Pancreas (tissue), 10 donors: ENCODE data around the gene GJA4. TPM values are rescaled to one million over a fixed set of nuclear protein-coding genes. Genes with fewer than 3 reads are reported as not detected.

Experiments used
- ATAC-seq, 4 donors: fragments of 200-7000 bp; cut with Tn5 transposase; one replicate each; pipeline versions ENCODE4 v1.8.0 to v1.9.1; 2020; ENCODE audit warnings: mild to moderate bottlenecking in 4 of 4, moderate library complexity in 4 of 4
- DNase-seq, 6 donors: peaks; one replicate each; pipeline ENCODE4 v3.0.0-alpha.2; 2020
- FAIRE-seq: peaks from 2 replicates; lab custom pipeline; 2012; peaks lifted over from hg19 to GRCh38; lab: Jason Lieb, UNC
- H3K27ac ChIP-seq, 4 donors: fragments of 200-600 bp; sonication (generic); 1 replicate in 3 of 4; 2 replicates in 1 of 4; pipeline versions ENCODE4 v1.5.0 to v1.8.0; 2020
- H3K27me3 ChIP-seq, 4 donors: fragments of 200-600 bp; one replicate each; pipeline ENCODE4 v1.8.0; 2021
- H3K36me3 ChIP-seq, 3 donors: fragments of 200-600 bp; sonication (generic) in 1 of 3; one replicate each; pipeline versions ENCODE4 v1.5.0 to v1.8.0; 2020 to 2021
- H3K4me1 ChIP-seq, 3 donors: fragments of 200-600 bp; one replicate each; pipeline ENCODE4 v1.8.0; 2021
- H3K4me3 ChIP-seq, 4 donors: fragments of 200-600 bp; sonication (generic) in 2 of 4; one replicate each; pipeline versions ENCODE4 v1.5.0 to v1.8.0; 2020 to 2021
- H3K9me3 ChIP-seq, 4 donors: fragments of 200-600 bp; one replicate each; pipeline ENCODE4 v1.8.0; 2021
- CTCF ChIP-seq, 4 donors: fragments of 200-600 bp; sonication (generic) in 3 of 4; IDR thresholded peaks; one replicate each; pipeline versions ENCODE4 v1.5.0 to v1.8.0; 2021; ENCODE audit warnings: antibody characterized with exemption in 4 of 4
- WGBS, 2 donors: extraction: QIAGEN DNeasy Blood & Tissue Kit; methylation state at CpG; one replicate each; pipeline ENCODE4 v1.1.7; 2013; 5-methylcytosine and 5-hydroxymethylcytosine counted together
- intact Hi-C, 3 donors: fragments of 100-400 bp; cut with DNase I; formaldehyde crosslinking; loops; one replicate each; pipeline versions ENCODE4 v1.11.1 to v1.14.2; 2022
- polyA plus RNA-seq, 2 donors: library from polyadenylated mRNA; stranded (reverse); fragments of 200-250 nt; gene quantifications; one replicate each; pipeline ENCODE4 v1.2.3, GENCODE V29; 2013
- total RNA-seq, 6 donors: library from RNA; stranded (reverse); fragmentation: NEBNext Ultra II Directional in 4 of 6; extraction: Animal tissue kit (Norgen Biotek cat#: 25700) in 4 of 6; gene quantifications; one replicate each; pipeline versions ENCODE4 v1.2.1 to v1.2.4, GENCODE V29; 2021 to 2023
- donor health status: healthy with polysubstance abuse.
- donor health status: DM: no; HTN: no; CAD: no; lungs with moderate emphysema.
- donor health status: DM: no; HTN: no; CAD: no.
- donor health status: control.
- donor health status: control.
- donor health status: Bipolar disorder and iron deficiency.
- donor health status: DM: yes; HTN: yes; CAD: no.
- donor health status: DM: no; HTN: no; CAD: no.
- donor health status: DM: no; HTN: no; CAD: no.
- donor health status: DM: yes; HTN: yes; CAD: no.

GJA4 gene
- total and polyA plus RNA-seq, 8 donors = 1.1 to 6.7 (median 1.6) TPM

GRCh38 chr1:34779526-34779925, 13.3 kb upstream of the GJA4 start:
- DNase-seq (no peak), FAIRE-seq (no peak), ATAC-seq (no peak)
- no peak for TF ChIP-seq CTCF (IDR thresholded peaks at IDR 0.05)
- 76 to 85% methylated on average over 5 of the region's 5 CpGs for WGBS, 2 donors
- Histone ChIP-seq H3K27me3 (no peaks in the 10 kb centered on the region), H3K9me3 (no peaks in the 10 kb centered on the region), H3K27ac (no peak overlapping the region), H3K4me1 (peaks cover 0 to 13% (median 5%) of the 10 kb centered on the region in 3 donors), H3K4me3 (no peak overlapping the region), H3K36me3 (no peaks in the 10 kb centered on the region)
- intact Hi-C loops = no loop called here

GRCh38 chr1:34779962-34780361, 12.8 kb upstream of the GJA4 start:
- Histone ChIP-seq H3K4me1 (peaks cover 0 to 13% (median 5%) of the 10 kb centered on the region in 3 donors), H3K9me3 (no peaks in the 10 kb centered on the region), H3K4me3 (no peak overlapping the region), H3K27me3 (no peaks in the 10 kb centered on the region), H3K36me3 (no peaks in the 10 kb centered on the region), H3K27ac (no peak overlapping the region)
- TF ChIP-seq CTCF (IDR thresholded peaks at IDR 0.05) = no peak
- FAIRE-seq (no peak), ATAC-seq (no peak), DNase-seq (no peak)
- intact Hi-C loops = no loop called here
- WGBS, 2 donors = 83 to 84% methylated on average over 5 of the region's 5 CpGs

DNA sequence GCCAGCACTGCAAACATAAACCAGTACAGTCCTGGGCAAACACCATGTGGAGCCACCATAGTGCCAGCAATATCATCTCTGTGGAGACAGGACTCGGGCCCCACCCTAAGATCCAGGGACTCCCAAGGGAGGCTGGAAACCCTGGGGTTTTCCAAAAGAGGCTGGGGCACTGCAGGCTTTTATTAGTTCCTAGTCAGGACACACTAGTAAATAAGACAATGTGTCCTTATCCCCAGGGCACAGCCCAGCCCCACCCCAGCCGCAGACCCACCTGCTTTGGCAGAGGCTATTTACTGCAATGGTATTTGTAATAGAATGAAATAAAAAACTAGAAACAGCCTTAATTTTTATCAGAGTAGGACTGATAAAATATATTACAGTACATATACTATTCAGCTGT, 12.3 kb upstream of the GJA4 start:
- FAIRE-seq = no peak
- Histone ChIP-seq H3K36me3 (no peaks in the 10 kb centered on the region), H3K4me3 (peak overlapping the region in 1 of 4 donors; percentile 48)

GRCh38 chr1:34781071-34781843, 11.5 kb upstream of the GJA4 start, which contains the start of gene GJB3:
Gene GJB3 (plus strand): TSS chr1:34781214. CDS start chr1:34784763, 3,549 bp downstream.
- H3K36me3 ChIP-seq = no peaks in the 10 kb centered on the region
- intact Hi-C loops = no loop called here
- H3K27me3 ChIP-seq = no peaks in the 10 kb centered on the region
- H3K9me3 ChIP-seq = no peaks in the 10 kb centered on the region
- peak; percentile 58 to 70 (median 60) for ATAC-seq
- DNase-seq = peak in 1 of 6 donors; percentile 74
- no peak for FAIRE-seq
- TF ChIP-seq CTCF (IDR thresholded peaks at IDR 0.05) = no peak
- peak within 1 kb of the TSS; percentile 16 to 48 (median 30) for H3K4me3 ChIP-seq
- 1% methylated on average over 51 to 62 of the region's 62 CpGs for WGBS, 2 donors
- H3K4me1 ChIP-seq = peaks cover 0 to 13% (median 5%) of the 10 kb centered on the region in 3 donors
- no peak within 1 kb of the TSS for H3K27ac ChIP-seq

More for the DNA sequence above, 12.3 kb upstream of the GJA4 start:
- 80 to 83% methylated on average over 2 of the region's 2 CpGs for WGBS, 2 donors
- Histone ChIP-seq H3K27ac (no peak overlapping the region), H3K4me1 (peaks cover 0 to 13% (median 5%) of the 10 kb centered on the region in 3 donors), H3K9me3 (no peaks in the 10 kb centered on the region), H3K27me3 (no peaks in the 10 kb centered on the region)
- ATAC-seq (no peak), DNase-seq (no peak)
- no peak for TF ChIP-seq CTCF (IDR thresholded peaks at IDR 0.05)
- intact Hi-C loops = no loop called here
